ENCODE results near the gene DLG2.

Gene DLG2

GRCh38 chr11:84103096-84103495 lies 1524.0 kb downstream of the DLG2 start:
- POLR2A ChIA-PET, result no interaction called here
- no peak for DNase-seq (ENCODE audit: low read depth, low spot score)
- no peak for TF ChIP-seq CTCF (IDR thresholded peaks at IDR 0.05; ENCODE audit: insufficient read depth, low read length, missing control alignments)
- CTCF ChIA-PET, result no interaction called here
- H3K4me3 ChIP-seq (ENCODE audit: low read depth, low read length), result no peak overlapping the region

GRCh38 chr11:84097186-84097585 lies 1530.0 kb downstream of the DLG2 start:
- ChIA-PET CTCF (no interaction called here), POLR2A (no interaction called here)
- no peak for DNase-seq (ENCODE audit: low read depth, low spot score)
- H3K4me3 ChIP-seq (ENCODE audit: low read depth, low read length), result no peak overlapping the region
- no peak for TF ChIP-seq CTCF (IDR thresholded peaks at IDR 0.05; ENCODE audit: insufficient read depth, low read length, missing control alignments)

GRCh38 chr11:84091212-84091986 lies 1535.7 kb downstream of the DLG2 start:
- ChIA-PET CTCF (no interaction called here), POLR2A (no interaction called here)
- H3K4me3 ChIP-seq (ENCODE audit: low read depth, low read length), result no peak overlapping the region
- TF ChIP-seq CTCF (IDR thresholded peaks at IDR 0.05; ENCODE audit: insufficient read depth, low read length, missing control alignments), result no peak
- DNase-seq (ENCODE audit: low read depth, low spot score), result no peak

- ChIA-PET CTCF (no interaction called here), POLR2A (no interaction called here)
- no peak for TF ChIP-seq CTCF (IDR thresholded peaks at IDR 0.05; ENCODE audit: insufficient read depth, low read length, missing control alignments)
- no peak overlapping the region for H3K4me3 ChIP-seq (ENCODE audit: low read depth, low read length)
- no peak for DNase-seq (ENCODE audit: low read depth, low spot score)
Observed at GRCh38 chr11:84089072-84090057, 1537.8 kb downstream of the DLG2 start.

GRCh38 chr11:84071851-84072250 lies 1555.3 kb downstream of the DLG2 start:
- H3K4me3 ChIP-seq (ENCODE audit: low read depth, low read length), result no peak overlapping the region
- ChIA-PET CTCF (no interaction called here), POLR2A (no interaction called here)
- no peak for DNase-seq (ENCODE audit: low read depth, low spot score)
- no peak for TF ChIP-seq CTCF (IDR thresholded peaks at IDR 0.05; ENCODE audit: insufficient read depth, low read length, missing control alignments)

GRCh38 chr11:84069048-84069447 lies 1558.1 kb downstream of the DLG2 start:
- CTCF ChIA-PET, result no interaction called here
- no peak overlapping the region for H3K4me3 ChIP-seq (ENCODE audit: low read depth, low read length)

More at GRCh38 chr11:84069048-84069447, 1558.1 kb downstream of the DLG2 start:
- TF ChIP-seq CTCF (IDR thresholded peaks at IDR 0.05; ENCODE audit: insufficient read depth, low read length, missing control alignments), result no peak
- POLR2A ChIA-PET, result no interaction called here
- DNase-seq (ENCODE audit: low read depth, low spot score), result no peak
